Nephron (organoid): ENCODE results near the gene EXOSC2.

Experiments used
- H3K27ac Mint-ChIP-seq, 3 experiments: 2 replicates each; pipeline ENCODE4 v1.8.0; 2020; ENCODE audit warnings: mixed read lengths in 3 of 3, mild to moderate bottlenecking in 2 of 3, moderate library complexity in 1 of 3
- H3K27me3 Mint-ChIP-seq: 2 replicates; pipeline ENCODE4 v1.8.0; 2021; ENCODE audit warnings: low read depth, mild to moderate bottlenecking, moderate library complexity, mixed read lengths
- H3K36me3 Mint-ChIP-seq: 2 replicates; pipeline ENCODE4 v1.8.0; 2020; ENCODE audit warnings: low read depth, mixed read lengths
- H3K4me1 Mint-ChIP-seq: 2 replicates; pipeline ENCODE4 v1.8.0; 2020; ENCODE audit warnings: mixed read lengths
- H3K4me3 Mint-ChIP-seq, 3 experiments: 2 replicates each; pipeline ENCODE4 v1.8.0; 2020; ENCODE audit warnings: mild to moderate bottlenecking in 3 of 3, mixed read lengths in 3 of 3, moderate library complexity in 2 of 3
- H3K9me3 Mint-ChIP-seq: 2 replicates; pipeline ENCODE4 v1.8.0; 2020; ENCODE audit warnings: mixed read lengths
- TF ChIP-seq, protein P1 (sequence below), 3 experiments: fragments of 200-600 bp; sonication (generic); IDR thresholded peaks; one replicate each; pipeline ENCODE4 v1.5.0; 2021; ENCODE audit warnings: antibody characterized with exemption in 3 of 3; ENCODE audit not compliant: unreplicated experiment in 3 of 3

EXOSC2 gene

DNA sequence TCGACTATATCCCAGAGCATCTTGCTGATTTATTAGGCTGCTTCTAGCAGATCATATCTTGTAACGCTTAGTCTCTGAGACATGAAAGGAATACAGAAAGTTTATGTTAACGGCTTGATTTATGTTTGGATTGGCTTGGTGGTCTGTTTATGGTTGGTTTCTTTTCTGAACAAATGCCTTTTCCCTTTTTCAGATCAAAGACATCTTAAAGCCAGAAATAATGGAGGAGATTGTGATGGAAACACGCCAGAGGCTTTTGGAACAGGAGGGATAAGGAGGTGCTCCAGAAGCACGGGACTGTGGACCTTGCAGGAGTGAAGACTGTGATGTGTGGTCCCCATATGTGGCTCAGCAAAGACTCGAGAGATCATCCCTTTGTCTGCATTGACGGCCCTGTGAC is 9.9 kb downstream of the EXOSC2 start:
- H3K4me3 Mint-ChIP-seq: no peak overlapping the region

DNA sequence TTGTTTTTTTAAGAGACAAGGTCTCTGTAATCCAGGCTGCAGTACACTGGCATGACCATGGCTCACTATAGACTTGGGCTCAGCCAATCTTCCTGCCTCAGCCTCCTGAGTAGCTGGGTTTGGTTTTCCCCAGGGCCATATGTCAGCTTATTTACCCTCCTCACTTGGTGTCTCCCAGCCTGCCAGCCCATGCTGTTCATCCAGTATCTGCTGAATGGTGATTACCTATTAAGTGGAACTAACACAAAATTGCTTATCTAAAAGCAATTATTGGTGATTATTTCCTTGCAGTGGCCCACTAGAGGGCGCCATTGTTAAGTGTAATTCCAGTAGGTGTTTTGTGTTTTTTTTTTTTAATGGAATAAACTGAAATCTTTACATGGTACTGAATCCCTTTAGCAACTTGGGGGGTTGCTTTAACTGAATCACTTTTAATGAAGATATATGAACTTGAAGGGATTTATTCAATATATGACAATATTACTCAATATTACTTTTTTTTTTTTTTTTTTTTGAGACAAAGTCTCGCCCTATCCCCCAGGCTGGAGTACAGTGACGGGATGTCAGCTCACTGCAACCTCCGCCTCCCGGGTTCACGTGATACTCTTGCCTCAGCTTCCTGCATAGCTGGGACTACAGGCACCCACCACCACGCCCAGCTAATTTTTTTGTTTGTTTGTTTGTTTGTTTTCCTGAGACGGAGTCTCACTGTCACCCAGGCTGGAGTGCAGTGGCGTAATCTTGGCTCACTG is 13.8 kb downstream of the EXOSC2 start:
- no peaks in the 10 kb centered on the region for H3K27me3 Mint-ChIP-seq
- H3K27ac Mint-ChIP-seq: peak overlapping the region in 1 of 3 experiments; percentile 43
- H3K9me3 Mint-ChIP-seq: no peaks in the 10 kb centered on the region
- H3K4me3 Mint-ChIP-seq: no peak overlapping the region
- peaks cover 10% of the 10 kb centered on the region for H3K4me1 Mint-ChIP-seq
- H3K36me3 Mint-ChIP-seq: peaks cover 28% of the 10 kb centered on the region
- TF ChIP-seq, protein P1, sequence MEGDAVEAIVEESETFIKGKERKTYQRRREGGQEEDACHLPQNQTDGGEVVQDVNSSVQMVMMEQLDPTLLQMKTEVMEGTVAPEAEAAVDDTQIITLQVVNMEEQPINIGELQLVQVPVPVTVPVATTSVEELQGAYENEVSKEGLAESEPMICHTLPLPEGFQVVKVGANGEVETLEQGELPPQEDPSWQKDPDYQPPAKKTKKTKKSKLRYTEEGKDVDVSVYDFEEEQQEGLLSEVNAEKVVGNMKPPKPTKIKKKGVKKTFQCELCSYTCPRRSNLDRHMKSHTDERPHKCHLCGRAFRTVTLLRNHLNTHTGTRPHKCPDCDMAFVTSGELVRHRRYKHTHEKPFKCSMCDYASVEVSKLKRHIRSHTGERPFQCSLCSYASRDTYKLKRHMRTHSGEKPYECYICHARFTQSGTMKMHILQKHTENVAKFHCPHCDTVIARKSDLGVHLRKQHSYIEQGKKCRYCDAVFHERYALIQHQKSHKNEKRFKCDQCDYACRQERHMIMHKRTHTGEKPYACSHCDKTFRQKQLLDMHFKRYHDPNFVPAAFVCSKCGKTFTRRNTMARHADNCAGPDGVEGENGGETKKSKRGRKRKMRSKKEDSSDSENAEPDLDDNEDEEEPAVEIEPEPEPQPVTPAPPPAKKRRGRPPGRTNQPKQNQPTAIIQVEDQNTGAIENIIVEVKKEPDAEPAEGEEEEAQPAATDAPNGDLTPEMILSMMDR (IDR thresholded peaks at IDR 0.05; ENCODE audit: unreplicated experiment in 3 of 3): peak; percentile 74 to 92 (median 83)

More for the DNA sequence above, 9.9 kb downstream of the EXOSC2 start:
- TF ChIP-seq, protein P1 (IDR thresholded peaks at IDR 0.05; ENCODE audit: unreplicated experiment in 3 of 3): no peak
- H3K27ac Mint-ChIP-seq: peak overlapping the region; percentile 59 to 68 (median 63)
- no peaks in the 10 kb centered on the region for H3K27me3 Mint-ChIP-seq
- peaks cover 17% of the 10 kb centered on the region for H3K4me1 Mint-ChIP-seq
- H3K9me3 Mint-ChIP-seq: no peaks in the 10 kb centered on the region
- peaks cover 54% of the 10 kb centered on the region for H3K36me3 Mint-ChIP-seq

DNA sequence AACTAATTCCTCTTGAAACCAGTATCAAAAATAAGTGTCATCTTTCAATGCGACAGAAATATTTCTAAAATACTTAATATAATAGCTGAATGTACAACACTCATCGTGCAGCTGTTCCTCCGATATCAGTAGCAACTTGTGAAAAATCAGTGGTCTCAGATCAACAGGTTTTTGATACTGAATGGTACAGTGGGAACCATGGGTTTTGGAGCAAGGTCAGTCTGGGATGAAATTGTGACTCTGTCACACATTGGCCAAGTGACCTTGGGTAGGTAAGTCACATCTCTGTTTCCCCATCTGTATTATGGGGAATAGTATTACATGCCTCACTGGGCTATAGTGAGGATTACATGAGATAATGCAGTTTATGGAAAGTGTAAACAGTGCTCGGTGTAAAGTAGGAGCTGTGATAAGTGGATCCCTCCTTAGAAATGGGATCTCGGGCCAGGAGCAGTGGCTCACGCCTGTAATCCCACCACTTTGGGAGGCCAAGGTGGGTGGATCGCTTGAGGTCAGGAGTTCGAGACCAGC is 17.3 kb downstream of the EXOSC2 start:
- Mint-ChIP-seq H3K4me3 (peak overlapping the region; percentile 46 to 76 (median 74)), H3K4me1 (peaks cover 24% of the 10 kb centered on the region), H3K27me3 (no peaks in the 10 kb centered on the region), H3K27ac (peak overlapping the region in 1 of 3 experiments; percentile 41), H3K36me3 (peaks cover 5% of the 10 kb centered on the region), H3K9me3 (no peaks in the 10 kb centered on the region)
- TF ChIP-seq, protein P1 (IDR thresholded peaks at IDR 0.05; ENCODE audit: unreplicated experiment in 3 of 3): no peak

DNA sequence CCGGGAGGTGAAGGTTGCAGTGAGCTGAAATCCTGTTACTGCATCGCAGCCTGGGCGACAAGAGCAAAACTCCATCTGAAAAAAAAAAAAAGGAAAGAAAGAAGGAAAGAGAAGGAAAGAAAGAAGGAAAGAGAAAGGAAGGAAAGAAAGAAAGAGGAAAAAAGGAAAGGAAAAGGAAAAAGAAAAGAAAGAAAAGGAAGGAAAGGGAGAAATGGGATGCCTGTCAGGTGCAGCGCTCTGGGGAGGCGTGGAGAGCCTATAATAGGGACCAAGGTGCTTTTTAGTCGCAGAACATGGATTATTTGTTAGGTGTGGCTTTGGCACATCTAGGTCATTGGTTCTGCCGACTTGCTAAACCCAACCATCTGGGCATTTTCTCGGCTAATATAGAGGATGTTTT is 17.9 kb downstream of the EXOSC2 start:
- Mint-ChIP-seq H3K27me3 (no peaks in the 10 kb centered on the region), H3K9me3 (no peaks in the 10 kb centered on the region), H3K36me3 (no peaks in the 10 kb centered on the region), H3K4me3 (peak overlapping the region; percentile 76 to 96 (median 95)), H3K4me1 (peaks cover 24% of the 10 kb centered on the region), H3K27ac (peak overlapping the region in 2 of 3 experiments; percentile 41 to 47)
- TF ChIP-seq, protein P1 (IDR thresholded peaks at IDR 0.05; ENCODE audit: unreplicated experiment in 3 of 3): no peak

DNA sequence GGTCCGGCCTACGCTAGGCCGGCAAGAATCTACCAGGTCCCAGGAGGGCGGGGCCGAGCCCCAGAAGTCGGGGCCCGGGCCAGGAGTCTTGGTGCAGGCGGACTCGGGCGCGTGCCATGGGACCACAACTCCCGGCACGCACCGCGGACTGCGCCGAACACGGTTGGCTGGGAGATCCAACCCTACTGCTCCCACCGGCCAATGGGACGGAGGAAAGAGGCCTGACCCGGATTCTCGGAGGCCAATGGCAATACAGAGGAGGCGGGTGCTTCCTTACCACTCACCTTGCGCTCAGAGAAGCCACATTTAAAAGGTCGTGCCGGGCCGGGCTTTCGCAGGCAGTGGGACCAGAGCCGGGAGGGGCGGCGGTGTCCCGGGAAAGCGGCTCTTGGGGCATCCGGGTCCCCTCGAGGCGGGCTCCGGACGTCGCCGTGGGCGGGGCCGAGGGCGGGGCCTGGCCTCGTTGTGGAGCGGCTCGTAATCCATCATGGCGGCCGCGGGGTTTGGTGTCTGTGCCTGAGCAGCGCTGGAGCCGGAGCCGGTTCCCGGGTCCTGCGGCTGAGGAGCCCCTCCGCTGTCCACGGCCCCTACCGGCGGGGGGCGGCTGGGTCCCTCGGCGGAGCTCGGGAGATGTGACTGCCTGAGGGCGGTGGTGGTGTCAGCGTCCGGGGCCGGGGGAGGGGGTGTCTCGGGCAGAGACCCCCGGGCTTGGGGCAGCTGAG is 19.1 kb downstream of the EXOSC2 start:
- Mint-ChIP-seq H3K9me3 (no peaks in the 10 kb centered on the region), H3K27me3 (no peaks in the 10 kb centered on the region), H3K27ac (peak overlapping the region; percentile 81 to 99 (median 96)), H3K4me3 (peak overlapping the region; percentile 93 to 96 (median 95)), H3K4me1 (peaks cover 24% of the 10 kb centered on the region), H3K36me3 (no peaks in the 10 kb centered on the region)
- TF ChIP-seq, protein P1 (IDR thresholded peaks at IDR 0.05; ENCODE audit: unreplicated experiment in 3 of 3): no peak
